Measurements from ENCODE around the gene SRSF5. TPM values are rescaled to one million over a fixed set of nuclear protein-coding genes. Genes with fewer than 3 reads are reported as not detected.

Gene SRSF5
- total and polyA plus RNA-seq, 2 of the 13 experiments (the other 11 are each of a cell fraction or from before 2014, with no cell fraction given): 189 to 277 TPM

DNA sequence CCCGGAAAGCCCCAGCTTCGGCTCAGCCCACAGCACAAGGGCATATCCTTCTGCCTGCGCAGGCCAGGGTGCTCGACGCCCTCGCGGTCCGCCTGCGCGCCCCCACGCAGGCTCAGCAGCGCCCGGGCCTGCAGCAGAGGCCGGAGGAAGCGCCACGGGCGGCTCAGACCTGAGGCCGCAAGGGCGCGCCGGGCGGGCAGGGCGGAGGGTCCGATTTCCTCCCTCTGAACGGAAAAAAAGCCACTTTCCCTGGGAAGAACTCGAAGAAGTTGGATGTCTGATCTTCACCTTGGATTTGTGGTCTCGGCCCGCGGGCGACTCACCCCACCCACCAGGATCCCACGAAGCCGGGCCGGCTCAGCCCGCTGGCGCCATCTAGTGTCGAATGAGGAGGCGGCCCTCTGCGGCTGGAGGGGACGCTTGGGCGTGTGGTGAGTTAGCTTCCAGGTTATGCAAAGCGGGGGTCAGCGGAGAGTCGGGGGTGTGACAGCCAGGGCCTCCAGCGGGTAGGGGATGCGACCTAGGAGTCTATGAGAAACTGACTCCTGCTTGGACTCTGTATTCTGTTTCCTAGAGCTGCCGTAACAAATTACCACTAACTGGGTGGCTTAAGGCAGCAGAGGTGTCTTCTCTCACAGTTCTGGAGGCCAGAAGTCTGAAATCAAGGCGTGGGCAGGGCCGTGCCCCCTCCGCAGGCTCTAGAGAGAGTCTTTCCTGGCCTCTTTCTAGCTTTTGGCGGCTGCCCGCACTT is 40.0 kb upstream of the SRSF5 start (continued):
- TF ChIP-seq, protein P1, sequence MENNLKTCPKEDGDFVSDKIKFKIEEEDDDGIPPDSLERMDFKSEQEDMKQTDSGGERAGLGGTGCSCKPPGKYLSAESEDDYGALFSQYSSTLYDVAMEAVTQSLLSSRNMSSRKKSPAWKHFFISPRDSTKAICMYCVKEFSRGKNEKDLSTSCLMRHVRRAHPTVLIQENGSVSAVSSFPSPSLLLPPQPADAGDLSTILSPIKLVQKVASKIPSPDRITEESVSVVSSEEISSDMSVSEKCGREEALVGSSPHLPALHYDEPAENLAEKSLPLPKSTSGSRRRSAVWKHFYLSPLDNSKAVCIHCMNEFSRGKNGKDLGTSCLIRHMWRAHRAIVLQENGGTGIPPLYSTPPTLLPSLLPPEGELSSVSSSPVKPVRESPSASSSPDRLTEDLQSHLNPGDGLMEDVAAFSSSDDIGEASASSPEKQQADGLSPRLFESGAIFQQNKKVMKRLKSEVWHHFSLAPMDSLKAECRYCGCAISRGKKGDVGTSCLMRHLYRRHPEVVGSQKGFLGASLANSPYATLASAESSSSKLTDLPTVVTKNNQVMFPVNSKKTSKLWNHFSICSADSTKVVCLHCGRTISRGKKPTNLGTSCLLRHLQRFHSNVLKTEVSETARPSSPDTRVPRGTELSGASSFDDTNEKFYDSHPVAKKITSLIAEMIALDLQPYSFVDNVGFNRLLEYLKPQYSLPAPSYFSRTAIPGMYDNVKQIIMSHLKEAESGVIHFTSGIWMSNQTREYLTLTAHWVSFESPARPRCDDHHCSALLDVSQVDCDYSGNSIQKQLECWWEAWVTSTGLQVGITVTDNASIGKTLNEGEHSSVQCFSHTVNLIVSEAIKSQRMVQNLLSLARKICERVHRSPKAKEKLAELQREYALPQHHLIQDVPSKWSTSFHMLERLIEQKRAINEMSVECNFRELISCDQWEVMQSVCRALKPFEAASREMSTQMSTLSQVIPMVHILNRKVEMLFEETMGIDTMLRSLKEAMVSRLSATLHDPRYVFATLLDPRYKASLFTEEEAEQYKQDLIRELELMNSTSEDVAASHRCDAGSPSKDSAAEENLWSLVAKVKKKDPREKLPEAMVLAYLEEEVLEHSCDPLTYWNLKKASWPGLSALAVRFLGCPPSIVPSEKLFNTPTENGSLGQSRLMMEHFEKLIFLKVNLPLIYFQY (CRISPR knock-in tag; IDR thresholded peaks at IDR 0.05; ENCODE audit: borderline replicate concordance): peak; percentile 53; the same call in 1 of the 2 replicates
- no peak for TF ChIP-seq ZNF552 (CRISPR knock-in tag; IDR thresholded peaks at IDR 0.05; ENCODE audit: borderline replicate concordance)
- TF ChIP-seq HIVEP1 (CRISPR knock-in tag; IDR thresholded peaks at IDR 0.05): no peak
- TF ChIP-seq ZFP36L1 (CRISPR knock-in tag; IDR thresholded peaks at IDR 0.05): no peak
- TF ChIP-seq ZNF253 (CRISPR knock-in tag; IDR thresholded peaks at IDR 0.05; ENCODE audit: borderline replicate concordance): peak; percentile 40; the same call in 1 of the 2 replicates
- TF ChIP-seq, protein P2, sequence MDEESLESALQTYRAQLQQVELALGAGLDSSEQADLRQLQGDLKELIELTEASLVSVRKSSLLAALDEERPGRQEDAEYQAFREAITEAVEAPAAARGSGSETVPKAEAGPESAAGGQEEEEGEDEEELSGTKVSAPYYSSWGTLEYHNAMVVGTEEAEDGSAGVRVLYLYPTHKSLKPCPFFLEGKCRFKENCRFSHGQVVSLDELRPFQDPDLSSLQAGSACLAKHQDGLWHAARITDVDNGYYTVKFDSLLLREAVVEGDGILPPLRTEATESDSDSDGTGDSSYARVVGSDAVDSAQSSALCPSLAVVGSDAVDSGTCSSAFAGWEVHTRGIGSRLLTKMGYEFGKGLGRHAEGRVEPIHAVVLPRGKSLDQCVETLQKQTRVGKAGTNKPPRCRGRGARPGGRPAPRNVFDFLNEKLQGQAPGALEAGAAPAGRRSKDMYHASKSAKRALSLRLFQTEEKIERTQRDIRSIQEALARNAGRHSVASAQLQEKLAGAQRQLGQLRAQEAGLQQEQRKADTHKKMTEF (CRISPR knock-in tag; IDR thresholded peaks at IDR 0.05): peak; percentile 44; the same call in 1 of the 2 replicates
- no peak for TF ChIP-seq ATF7 (IDR thresholded peaks at IDR 0.05)
- TF ChIP-seq ATF7 (CRISPR knock-in tag; IDR thresholded peaks at IDR 0.05): no peak
- no peak for TF ChIP-seq ZFP36L2 (CRISPR knock-in tag; IDR thresholded peaks at IDR 0.05)
- TF ChIP-seq ZNF232 (CRISPR knock-in tag; IDR thresholded peaks at IDR 0.05; ENCODE audit: borderline replicate concordance): no peak
- TF ChIP-seq KAT7 (CRISPR knock-in tag; IDR thresholded peaks at IDR 0.05; ENCODE audit: borderline replicate concordance): no peak
- peak; percentile 10; the same call in 1 of the 2 replicates for TF ChIP-seq ZNF607 (CRISPR knock-in tag; IDR thresholded peaks at IDR 0.05; ENCODE audit: borderline replicate concordance)
- TF ChIP-seq SRY (CRISPR knock-in tag; IDR thresholded peaks at IDR 0.05): peak; percentile 53; the same call in 1 of the 2 replicates
- no peak for TF ChIP-seq PAX8 (CRISPR knock-in tag; IDR thresholded peaks at IDR 0.05; ENCODE audit: borderline replicate concordance)
- TF ChIP-seq ZNF547 (CRISPR knock-in tag; IDR thresholded peaks at IDR 0.05): 0 out of 2 replicates have a peak, but pooled peaks have one; percentile 23
- TF ChIP-seq KMT2A (CRISPR knock-in tag; IDR thresholded peaks at IDR 0.05): no peak
- TF ChIP-seq JDP2 (CRISPR knock-in tag; IDR thresholded peaks at IDR 0.05; ENCODE audit: borderline replicate concordance): no peak
- TF ChIP-seq ZSCAN31 (CRISPR knock-in tag; IDR thresholded peaks at IDR 0.05; ENCODE audit: low read depth): peak; percentile 60; the same call in 1 of the 2 replicates
- TF ChIP-seq TRIM24 (CRISPR knock-in tag; IDR thresholded peaks at IDR 0.05): no peak
- no peak for TF ChIP-seq ZNF614 (CRISPR knock-in tag; IDR thresholded peaks at IDR 0.05; ENCODE audit: borderline replicate concordance)
- TF ChIP-seq ZNF567 (CRISPR knock-in tag; IDR thresholded peaks at IDR 0.05; ENCODE audit: borderline replicate concordance): 0 out of 2 replicates have a peak, but pooled peaks have one; percentile 40
- no peak for TF ChIP-seq FOSL1 (CRISPR knock-in tag; IDR thresholded peaks at IDR 0.05; ENCODE audit: borderline replicate concordance)
- TF ChIP-seq ZNF251 (CRISPR knock-in tag; IDR thresholded peaks at IDR 0.05): no peak
- peak; percentile 38; the same call in 1 of the 2 replicates for TF ChIP-seq RARA (CRISPR knock-in tag; IDR thresholded peaks at IDR 0.05)
- peak; percentile 42; the same call in 1 of the 2 replicates for TF ChIP-seq YEATS4 (CRISPR knock-in tag; IDR thresholded peaks at IDR 0.05; ENCODE audit: borderline replicate concordance)
- no peak for TF ChIP-seq ZNF431 (CRISPR knock-in tag; IDR thresholded peaks at IDR 0.05; ENCODE audit: borderline replicate concordance, low read depth)
- TF ChIP-seq ZNF616 (CRISPR knock-in tag; IDR thresholded peaks at IDR 0.05; ENCODE audit: low read depth): peak; percentile 61; the same call in 1 of the 2 replicates

Data from HepG2 (cell line).